GM18909 (cell line): ENCODE results near the gene THSD4.

Experiments used
- ATAC-seq: cut with Tn5 transposase; IDR thresholded peaks from one replicate; pipeline ENCODE4 v1.9.1; 2021; ENCODE audit warnings: mild to moderate bottlenecking; ENCODE audit not compliant: unreplicated experiment, poor library complexity

THSD4 gene

DNA sequence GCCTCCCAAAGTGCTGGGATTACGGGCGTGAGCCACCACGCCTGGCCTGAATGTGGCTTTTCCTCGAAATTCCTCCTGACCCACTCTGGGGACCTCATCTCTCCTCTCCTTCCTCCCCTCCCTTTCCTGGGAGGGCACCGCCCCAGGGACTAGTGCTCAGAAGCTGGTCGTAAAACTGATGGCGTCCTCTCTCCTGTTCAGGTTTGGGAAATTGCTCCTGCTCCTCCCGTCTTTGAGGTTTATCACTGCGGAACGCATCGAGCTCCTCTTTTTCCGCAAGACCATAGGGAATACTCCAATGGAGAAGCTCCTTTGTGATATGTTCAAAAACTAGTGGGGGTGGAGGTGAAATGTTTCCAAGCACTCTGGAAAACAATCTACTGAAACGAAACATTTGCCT, 702.1 kb downstream of the THSD4 start:
- no peak for ATAC-seq

DNA sequence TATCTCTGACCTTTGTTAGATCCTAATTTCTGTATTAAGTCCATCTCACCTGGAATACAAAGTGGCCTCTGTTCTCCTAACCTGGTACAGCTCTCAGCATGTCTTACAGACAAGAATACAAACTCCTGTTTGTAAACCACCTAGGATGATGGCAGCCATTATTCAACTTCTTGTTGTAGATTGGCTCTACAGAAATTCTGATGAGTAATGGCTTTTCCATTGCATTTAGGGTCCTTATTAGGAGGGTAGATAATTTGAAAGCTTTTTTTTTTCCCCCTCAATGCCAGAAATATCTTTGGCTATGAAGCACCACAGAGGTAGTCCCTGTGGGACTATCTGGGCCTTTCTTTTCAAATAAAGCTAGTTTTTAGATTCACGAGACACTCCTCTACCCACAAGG, 704.9 kb downstream of the THSD4 start:
- no peak for ATAC-seq

DNA sequence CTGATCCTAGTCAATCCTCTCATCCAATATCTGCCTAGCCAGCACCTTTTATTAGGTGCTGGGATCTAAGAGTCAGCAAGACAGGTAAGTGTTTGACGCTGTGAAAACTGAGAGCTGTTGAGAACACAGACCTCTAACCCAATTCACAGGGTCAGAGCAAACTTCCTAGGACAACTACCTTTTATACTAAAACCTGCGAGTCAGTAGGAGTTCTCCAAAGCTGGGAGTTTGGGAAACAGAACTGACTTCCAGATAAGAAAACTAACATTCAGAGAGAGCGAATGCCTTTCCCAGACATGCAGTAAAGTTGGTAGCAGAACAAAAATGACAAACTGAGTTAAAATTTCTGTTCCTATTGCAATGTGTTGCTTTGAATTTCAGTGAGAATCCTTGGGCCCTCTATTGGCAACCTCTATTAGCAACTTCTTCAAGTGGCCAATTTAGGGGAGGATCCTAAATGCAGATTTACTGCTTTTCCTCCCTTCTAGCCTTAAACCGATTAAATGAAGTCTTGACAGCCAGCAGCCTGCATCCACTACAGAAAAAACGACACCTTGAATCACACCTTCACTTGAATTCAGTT, 706.4 kb downstream of the THSD4 start:
- no peak for ATAC-seq

DNA sequence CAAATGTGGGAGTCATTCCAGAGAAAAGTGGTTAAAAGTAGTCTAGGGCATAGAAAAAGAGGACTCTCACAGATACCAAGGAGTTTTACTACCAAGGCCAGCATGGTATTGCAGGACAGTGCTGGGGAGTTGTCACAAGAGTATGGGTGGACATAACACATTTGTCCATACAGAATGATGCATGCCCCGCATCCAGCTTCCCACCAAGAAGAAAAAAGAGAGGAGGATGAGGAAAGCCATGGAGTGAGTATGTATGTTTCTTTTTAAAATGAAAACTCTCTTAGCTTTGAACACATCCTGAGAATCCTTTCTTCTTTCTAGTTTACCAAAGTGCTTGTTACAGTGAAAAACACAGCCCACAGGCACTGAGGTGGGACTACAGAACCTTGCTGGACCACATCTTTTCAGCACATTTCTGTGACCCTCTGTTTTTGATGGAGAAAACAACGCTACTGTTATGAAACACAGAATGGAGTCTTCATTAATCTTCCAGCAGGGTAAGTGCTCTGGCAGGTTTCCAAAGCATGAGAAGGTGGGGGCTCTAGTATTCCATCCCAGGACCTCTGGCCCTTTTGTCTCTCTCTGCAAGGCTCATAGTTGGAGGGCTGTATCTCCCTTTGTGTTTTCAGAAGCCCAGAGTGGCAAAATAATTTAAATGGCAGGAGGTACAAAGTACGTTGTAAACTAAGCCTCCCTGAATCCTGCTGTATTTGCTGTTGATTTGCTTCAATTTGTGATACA, 707.8 kb downstream of the THSD4 start:
- ATAC-seq, result no peak

DNA sequence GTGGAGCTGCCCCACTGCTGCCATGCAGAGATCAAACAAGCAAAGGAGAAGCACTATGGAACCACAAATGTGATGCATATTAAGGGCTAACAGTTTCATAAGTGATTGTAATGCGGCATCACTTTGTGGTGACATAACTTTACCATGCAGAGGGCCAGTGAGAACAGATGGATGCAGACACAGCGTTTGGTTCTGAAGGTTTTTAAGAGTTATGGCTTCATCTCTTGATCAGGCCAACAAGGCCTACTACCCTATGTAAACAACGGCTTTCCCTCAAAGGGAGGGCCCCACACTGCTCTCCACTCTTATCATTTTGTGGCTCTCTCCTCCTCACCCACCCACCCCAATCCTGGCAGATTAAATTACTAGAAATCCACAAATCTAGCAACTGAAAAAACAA, 708.5 kb downstream of the THSD4 start:
- ATAC-seq, result no peak

DNA sequence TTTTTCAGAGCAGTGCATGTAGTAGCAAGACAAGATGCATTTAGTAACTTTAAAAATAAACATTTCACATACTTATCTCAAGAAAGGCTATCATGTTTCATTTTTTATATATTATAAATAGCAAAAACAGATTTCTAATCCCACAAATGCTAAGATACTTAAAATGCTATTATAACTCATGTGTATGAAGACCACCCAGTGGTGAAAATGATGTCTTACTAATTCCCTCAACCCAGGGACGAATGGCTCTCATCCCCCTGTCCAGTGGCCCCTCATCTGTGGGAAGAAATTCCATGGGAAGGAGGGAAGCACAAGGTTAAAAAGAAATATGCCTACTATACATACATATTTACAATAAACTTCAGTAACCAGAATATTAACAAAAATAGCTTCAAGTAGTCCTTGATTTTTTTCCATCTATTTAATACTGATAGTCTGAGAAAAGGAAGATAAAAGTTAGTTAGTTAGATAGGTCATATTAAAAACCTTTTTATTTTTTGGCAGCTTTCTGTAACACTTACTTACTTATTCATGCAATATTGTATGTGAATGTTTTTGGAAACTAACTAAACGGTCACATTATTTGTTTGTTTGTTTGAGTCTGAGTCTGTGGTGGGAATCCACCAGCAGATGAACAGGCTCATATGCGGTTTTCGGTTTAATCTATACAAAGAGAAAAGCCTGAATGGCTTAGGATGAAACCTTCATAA, 709.9 kb downstream of the THSD4 start:
- ATAC-seq, result no peak

DNA sequence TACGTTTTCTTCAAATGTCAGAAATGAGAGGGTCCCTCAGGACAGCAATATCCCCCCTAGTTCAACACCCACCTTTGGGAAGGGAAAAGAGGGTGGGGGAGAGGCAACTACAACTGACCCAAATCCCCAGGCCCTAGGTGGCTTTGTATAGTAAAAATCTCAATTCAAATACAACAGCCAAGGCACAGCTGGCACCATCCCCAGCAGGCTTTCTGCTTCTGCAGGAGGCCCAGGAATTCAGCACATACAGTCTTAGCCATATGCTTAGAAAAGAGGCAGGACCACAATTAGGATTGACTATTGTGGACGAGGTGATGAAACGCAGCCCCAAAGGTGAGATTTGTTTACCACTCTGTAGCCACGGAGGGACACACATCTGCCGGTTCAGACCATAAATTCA, 710.9 kb downstream of the THSD4 start:
- no peak for ATAC-seq

DNA sequence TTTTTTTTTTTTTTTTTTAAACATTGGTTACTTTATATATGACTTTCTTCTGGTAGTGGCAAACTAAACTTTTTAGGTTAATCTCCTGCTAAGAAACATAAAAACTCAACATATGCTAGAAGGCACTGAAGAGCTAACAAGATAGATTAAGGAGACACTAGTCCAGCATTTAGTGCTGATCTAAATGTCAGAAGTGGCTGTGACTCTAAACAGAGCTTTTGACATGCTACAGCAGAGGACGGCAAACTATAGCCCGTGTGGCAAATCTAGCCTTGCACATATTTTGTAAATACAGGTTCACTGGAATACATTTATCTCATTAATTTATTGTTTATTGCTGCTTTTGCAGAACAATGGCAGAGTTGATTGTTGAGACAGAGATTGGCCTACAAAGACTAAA, 715.7 kb downstream of the THSD4 start:
- no peak for ATAC-seq
